K562 (cell line): ENCODE results near the gene RAB12.

Experiments
- DDX20 ChIP-seq: fragments of 450-650 bp; IDR thresholded peaks from 2 replicates; pipeline ENCODE4 v1.6.1; 2016; ENCODE audit warnings: missing genetic modification characterization, low read depth, mild to moderate bottlenecking, missing compliant biosample characterization, moderate library complexity
- E4F1 ChIP-seq: fragments of 250-450 bp; sonication (Bioruptor Pico); IDR thresholded peaks from 2 replicates; pipeline ENCODE4 v1.5.0; 2021; ENCODE audit warnings: mild to moderate bottlenecking, borderline replicate concordance
- NFXL1 ChIP-seq: fragments of 450-650 bp; formaldehyde crosslinking; IDR thresholded peaks from 2 replicates; pipeline ENCODE4 v1.4.0; 2021; ENCODE audit warnings: mild to moderate bottlenecking
- NONO ChIP-seq, 2 experiments: fragments of 200-400 bp in 1 of 2; fragments of 450-650 bp in 1 of 2; formaldehyde crosslinking in 1 of 2; IDR thresholded peaks; 2 replicates each; pipeline ENCODE4 v1.6.1; 2017; ENCODE audit warnings: low read depth in 2 of 2, mild to moderate bottlenecking in 2 of 2, moderate library complexity in 2 of 2, low read length in 1 of 2
- RNF2 ChIP-seq: sonication (generic); IDR thresholded peaks from 2 replicates; pipeline ENCODE4 v1.6.1; 2016

- TF ChIP-seq RNF2 (no peak), E4F1 (CRISPR knock-in tag) (no peak), NFXL1 (CRISPR knock-in tag) (no peak), NONO (IDR thresholded peaks at IDR 0.05; ENCODE audit: low read depth in 2 of 2, low read length in 1 of 2) (no peak), DDX20 (tag) (no peak)
Observed at GRCh38 chr18:8571399-8571798, 37.8 kb upstream of the RAB12 start.
